H1 (cell line): ENCODE data around the gene RBM17.

ENCODE experiments used
- EP300 ChIP-seq, 2 experiments: IDR thresholded peaks; 1 replicate in 1 of 2; 2 replicates in 1 of 2; pipeline ENCODE4 v1.6.1; 2011 to 2012; ENCODE audit warnings: low read depth in 2 of 2, low read length in 2 of 2, mild to moderate bottlenecking in 2 of 2, borderline replicate concordance in 1 of 2, inconsistent platforms in 1 of 2, moderate library complexity in 1 of 2
- POLR2A ChIP-seq, 2 experiments: IDR thresholded peaks; 1 replicate in 1 of 2; 2 replicates in 1 of 2; pipeline ENCODE4 v1.6.1; 2011; ENCODE audit warnings: low read depth in 2 of 2, low read length in 2 of 2, mild to moderate bottlenecking in 2 of 2; ENCODE audit errors: control extremely low read depth in 1 of 2
- TAF1 ChIP-seq: IDR thresholded peaks from 2 replicates; pipeline ENCODE4 v1.6.1; 2011; ENCODE audit warnings: mild to moderate bottlenecking, low read depth, low read length
- TF ChIP-seq, protein P1 (sequence below), 3 experiments: IDR thresholded peaks; 1 replicate in 2 of 3; 2 replicates in 1 of 3; pipeline versions ENCODE4 v1.5.1 to v1.6.1; 2011; ENCODE audit warnings: low read length in 3 of 3, mild to moderate bottlenecking in 3 of 3, inconsistent platforms in 2 of 3, low read depth in 1 of 3, moderate library complexity in 1 of 3; ENCODE audit not compliant: insufficient read depth in 1 of 3; ENCODE audit errors: control extremely low read depth in 1 of 3

DNA sequence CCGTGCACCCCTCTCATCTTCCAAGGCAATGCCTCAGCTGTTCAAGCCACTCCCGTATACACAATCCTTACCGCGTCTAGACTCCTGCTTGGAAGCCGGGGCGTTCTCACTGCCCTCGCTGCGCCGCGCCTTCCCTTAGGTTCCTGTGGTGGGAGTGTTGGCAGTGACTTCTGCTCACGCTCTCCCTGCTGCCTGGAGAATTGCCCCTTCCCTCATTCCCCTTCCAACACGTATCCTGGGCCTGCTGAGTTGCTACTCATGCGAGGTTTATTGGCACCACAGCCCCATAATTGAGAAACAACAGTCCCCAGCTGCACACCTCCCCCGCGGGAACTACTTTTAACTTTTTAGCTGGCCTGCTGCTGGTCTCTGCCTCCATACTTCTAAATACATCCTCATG, 31.9 kb downstream of the RBM17 start:
- TF ChIP-seq POLR2A (IDR thresholded peaks at IDR 0.05; ENCODE audit: control extremely low read depth in 1 of 2, low read depth in 2 of 2, low read length in 2 of 2) (no peak), TAF1 (no peak), EP300 (IDR thresholded peaks at IDR 0.05; ENCODE audit: borderline replicate concordance in 1 of 2, low read depth in 2 of 2, low read length in 2 of 2) (no peak)
- TF ChIP-seq, protein P1, sequence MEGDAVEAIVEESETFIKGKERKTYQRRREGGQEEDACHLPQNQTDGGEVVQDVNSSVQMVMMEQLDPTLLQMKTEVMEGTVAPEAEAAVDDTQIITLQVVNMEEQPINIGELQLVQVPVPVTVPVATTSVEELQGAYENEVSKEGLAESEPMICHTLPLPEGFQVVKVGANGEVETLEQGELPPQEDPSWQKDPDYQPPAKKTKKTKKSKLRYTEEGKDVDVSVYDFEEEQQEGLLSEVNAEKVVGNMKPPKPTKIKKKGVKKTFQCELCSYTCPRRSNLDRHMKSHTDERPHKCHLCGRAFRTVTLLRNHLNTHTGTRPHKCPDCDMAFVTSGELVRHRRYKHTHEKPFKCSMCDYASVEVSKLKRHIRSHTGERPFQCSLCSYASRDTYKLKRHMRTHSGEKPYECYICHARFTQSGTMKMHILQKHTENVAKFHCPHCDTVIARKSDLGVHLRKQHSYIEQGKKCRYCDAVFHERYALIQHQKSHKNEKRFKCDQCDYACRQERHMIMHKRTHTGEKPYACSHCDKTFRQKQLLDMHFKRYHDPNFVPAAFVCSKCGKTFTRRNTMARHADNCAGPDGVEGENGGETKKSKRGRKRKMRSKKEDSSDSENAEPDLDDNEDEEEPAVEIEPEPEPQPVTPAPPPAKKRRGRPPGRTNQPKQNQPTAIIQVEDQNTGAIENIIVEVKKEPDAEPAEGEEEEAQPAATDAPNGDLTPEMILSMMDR (IDR thresholded peaks at IDR 0.05; ENCODE audit: control extremely low read depth in 1 of 3, insufficient read depth in 1 of 3, low read depth in 1 of 3, low read length in 3 of 3), result no peak
